GM18867 (cell line): ENCODE data around the gene ADARB1.
A peak's percentile ranks its signal among the peaks of the same experiment; 100 is the strongest.

Source experiments
- ATAC-seq: cut with Tn5 transposase; IDR thresholded peaks from one replicate; pipeline ENCODE4 v1.9.1; 2021; ENCODE audit warnings: mild to moderate bottlenecking, moderate library complexity; ENCODE audit not compliant: unreplicated experiment

The ADARB1 gene

GRCh38 chr21:45074818-45075595 is 627 bp downstream of the ADARB1 start:
- peak; percentile 22 for ATAC-seq

- no peak for ATAC-seq
Measured at GRCh38 chr21:45075596-45076244, 1.3 kb downstream of the ADARB1 start.

GRCh38 chr21:45076245-45076711 is 1.9 kb downstream of the ADARB1 start:
- ATAC-seq = no peak

GRCh38 chr21:45078371-45078770 is 4.0 kb downstream of the ADARB1 start:
- no peak for ATAC-seq

GRCh38 chr21:45078877-45079281 is 4.5 kb downstream of the ADARB1 start:
- ATAC-seq = no peak

GRCh38 chr21:45079351-45079750 is 5.0 kb downstream of the ADARB1 start:
- ATAC-seq = no peak

- no peak for ATAC-seq
Measured at GRCh38 chr21:45080232-45080631, 5.9 kb downstream of the ADARB1 start.

- no peak for ATAC-seq
Measured at GRCh38 chr21:45080639-45081414, 6.4 kb downstream of the ADARB1 start.

- ATAC-seq = no peak
Measured at GRCh38 chr21:45081636-45082035, 7.3 kb downstream of the ADARB1 start.

GRCh38 chr21:45082736-45083135 is 8.4 kb downstream of the ADARB1 start:
- ATAC-seq = no peak

GRCh38 chr21:45084121-45084520 is 9.7 kb downstream of the ADARB1 start:
- ATAC-seq = no peak

- ATAC-seq = no peak
Measured at GRCh38 chr21:45084881-45085536, 10.6 kb downstream of the ADARB1 start.

GRCh38 chr21:45085700-45086099 is 11.3 kb downstream of the ADARB1 start:
- no peak for ATAC-seq

GRCh38 chr21:45086337-45086958 is 12.1 kb downstream of the ADARB1 start:
- ATAC-seq = no peak

GRCh38 chr21:45087022-45087823 is 12.8 kb downstream of the ADARB1 start:
- ATAC-seq = no peak

- ATAC-seq = no peak
Measured at GRCh38 chr21:45088116-45088515, 13.7 kb downstream of the ADARB1 start.

- ATAC-seq = no peak
Measured at GRCh38 chr21:45088729-45089128, 14.3 kb downstream of the ADARB1 start.

GRCh38 chr21:45089964-45090363 is 15.6 kb downstream of the ADARB1 start:
- ATAC-seq = no peak

- no peak for ATAC-seq
Measured at GRCh38 chr21:45090966-45091365, 16.6 kb downstream of the ADARB1 start.
